Peyer's patch (tissue), 4 donors: ENCODE measurements around the gene FUCA2.

Experiments
- POLR2A ChIP-seq, 2 donors: fragments of 450-650 bp; IDR thresholded peaks; one replicate each; pipeline ENCODE4 v1.5.1; 2017; ENCODE audit warnings: antibody characterized with exemption in 2 of 2, mild to moderate bottlenecking in 2 of 2, moderate library complexity in 2 of 2
- TF ChIP-seq, protein P1 (sequence below), 6 experiments: fragments of 450-650 bp in 4 of 6; fragments of 200-600 bp in 2 of 6; sonication (generic) in 1 of 6; IDR thresholded peaks; one replicate each; pipeline ENCODE4 v1.5.1; 2017 to 2019; ENCODE audit warnings: antibody characterized with exemption in 6 of 6, mild to moderate bottlenecking in 3 of 6, moderate library complexity in 1 of 6

DNA sequence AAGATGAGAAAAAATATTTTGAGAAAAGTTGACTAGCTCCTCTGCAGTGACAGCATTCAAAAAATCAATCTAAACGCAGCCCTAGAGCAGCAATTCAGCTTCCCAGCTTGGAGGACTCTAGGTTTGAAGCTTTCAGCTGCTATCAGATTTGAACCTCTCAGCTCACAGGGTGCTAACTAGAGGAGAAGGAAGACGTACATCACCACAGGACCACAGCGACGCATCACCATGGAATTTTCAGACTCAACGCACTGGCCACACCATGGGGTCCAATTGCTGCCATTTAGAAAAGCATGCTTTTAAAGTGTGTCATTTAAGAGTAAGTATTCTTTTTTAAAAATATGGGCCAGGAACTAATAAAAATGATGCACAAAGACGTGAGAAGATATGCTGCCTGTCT is 45.0 kb upstream of the FUCA2 start:
- TF ChIP-seq, protein P1, sequence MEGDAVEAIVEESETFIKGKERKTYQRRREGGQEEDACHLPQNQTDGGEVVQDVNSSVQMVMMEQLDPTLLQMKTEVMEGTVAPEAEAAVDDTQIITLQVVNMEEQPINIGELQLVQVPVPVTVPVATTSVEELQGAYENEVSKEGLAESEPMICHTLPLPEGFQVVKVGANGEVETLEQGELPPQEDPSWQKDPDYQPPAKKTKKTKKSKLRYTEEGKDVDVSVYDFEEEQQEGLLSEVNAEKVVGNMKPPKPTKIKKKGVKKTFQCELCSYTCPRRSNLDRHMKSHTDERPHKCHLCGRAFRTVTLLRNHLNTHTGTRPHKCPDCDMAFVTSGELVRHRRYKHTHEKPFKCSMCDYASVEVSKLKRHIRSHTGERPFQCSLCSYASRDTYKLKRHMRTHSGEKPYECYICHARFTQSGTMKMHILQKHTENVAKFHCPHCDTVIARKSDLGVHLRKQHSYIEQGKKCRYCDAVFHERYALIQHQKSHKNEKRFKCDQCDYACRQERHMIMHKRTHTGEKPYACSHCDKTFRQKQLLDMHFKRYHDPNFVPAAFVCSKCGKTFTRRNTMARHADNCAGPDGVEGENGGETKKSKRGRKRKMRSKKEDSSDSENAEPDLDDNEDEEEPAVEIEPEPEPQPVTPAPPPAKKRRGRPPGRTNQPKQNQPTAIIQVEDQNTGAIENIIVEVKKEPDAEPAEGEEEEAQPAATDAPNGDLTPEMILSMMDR (IDR thresholded peaks at IDR 0.05) = no peak
- TF ChIP-seq POLR2A (IDR thresholded peaks at IDR 0.05) = no peak
